Measurements from ENCODE around the gene KTN1.
A peak's percentile ranks its signal among the peaks of the same experiment; 100 is the strongest.

Gene KTN1

DNA sequence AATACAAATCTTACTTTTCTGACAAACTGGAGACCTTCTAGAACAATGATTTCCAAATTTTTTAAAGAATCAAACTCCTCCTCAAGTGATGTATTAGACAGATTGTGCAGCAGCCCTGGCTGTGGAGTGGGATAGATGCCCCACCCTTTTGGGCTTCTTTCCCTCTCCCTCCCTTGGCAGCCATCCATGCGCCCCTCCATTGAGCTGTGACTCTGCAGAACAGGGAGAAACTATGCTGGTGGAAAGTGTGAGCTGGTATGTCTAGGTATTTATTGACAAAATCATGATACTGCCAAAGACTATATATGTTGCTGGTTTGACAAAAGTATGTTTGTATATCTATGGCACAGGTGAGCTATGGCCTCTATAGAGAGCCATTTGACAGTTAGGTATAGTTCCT, 138.5 kb downstream of the KTN1 start:
- DNase-seq = no peak

DNA sequence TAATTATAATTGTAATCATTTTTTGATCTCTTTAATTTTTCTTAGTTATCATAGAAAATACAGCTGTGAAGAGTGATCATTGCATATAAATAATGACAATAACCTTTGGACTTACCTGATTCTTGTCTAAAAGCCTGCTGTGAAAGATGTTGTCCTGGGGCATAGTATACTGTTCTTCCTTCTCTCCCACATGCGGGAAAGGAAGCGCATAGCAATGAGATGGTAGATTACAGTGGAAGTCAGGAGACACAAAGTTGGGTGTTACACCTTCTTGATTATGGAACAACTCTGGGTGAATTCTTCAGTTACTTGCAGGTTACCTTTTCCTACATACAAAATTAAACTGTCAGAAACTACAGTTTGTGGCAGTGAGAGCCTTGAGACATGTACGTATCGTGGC, 140.8 kb downstream of the KTN1 start:
- no peak for DNase-seq

DNA sequence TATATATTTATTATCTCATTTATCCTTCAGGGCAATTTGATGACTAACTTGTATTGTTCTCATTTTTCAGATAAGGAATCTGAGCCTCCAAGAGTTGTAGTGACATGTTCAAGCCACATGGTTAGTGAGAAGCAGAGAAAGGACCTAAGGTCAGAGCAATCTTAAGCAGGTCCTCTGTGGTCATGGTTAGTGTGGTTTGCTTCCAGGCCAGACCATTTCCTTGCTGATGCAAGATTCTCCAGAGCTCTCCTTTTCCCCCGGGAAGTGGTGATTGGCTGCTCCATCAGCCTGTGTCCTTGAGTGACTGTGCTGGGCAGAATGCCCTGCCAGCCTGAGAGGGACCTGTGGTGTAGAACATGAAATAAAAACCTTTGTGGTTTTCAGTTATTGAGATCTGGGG, 141.3 kb downstream of the KTN1 start:
- no peak for DNase-seq

DNA sequence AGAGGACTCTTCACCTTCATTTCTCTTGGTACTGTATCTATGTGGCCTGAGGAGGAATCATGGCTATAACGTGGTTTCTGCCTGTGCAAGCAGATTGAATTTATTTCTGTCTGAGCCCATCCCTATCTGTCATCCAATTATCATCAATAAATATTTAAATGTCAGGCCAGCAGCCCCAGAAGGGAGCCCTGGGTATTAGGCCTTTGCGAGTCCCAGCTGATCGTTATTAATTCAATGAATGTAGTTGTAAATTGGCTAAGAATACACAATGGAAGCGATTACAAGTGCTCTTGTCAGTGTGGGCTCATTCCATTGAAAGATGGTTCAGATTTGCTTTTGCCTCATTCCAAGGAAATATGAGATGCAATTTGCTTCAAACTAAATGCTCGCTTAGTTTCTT, 142.0 kb downstream of the KTN1 start:
- DNase-seq = no peak

DNA sequence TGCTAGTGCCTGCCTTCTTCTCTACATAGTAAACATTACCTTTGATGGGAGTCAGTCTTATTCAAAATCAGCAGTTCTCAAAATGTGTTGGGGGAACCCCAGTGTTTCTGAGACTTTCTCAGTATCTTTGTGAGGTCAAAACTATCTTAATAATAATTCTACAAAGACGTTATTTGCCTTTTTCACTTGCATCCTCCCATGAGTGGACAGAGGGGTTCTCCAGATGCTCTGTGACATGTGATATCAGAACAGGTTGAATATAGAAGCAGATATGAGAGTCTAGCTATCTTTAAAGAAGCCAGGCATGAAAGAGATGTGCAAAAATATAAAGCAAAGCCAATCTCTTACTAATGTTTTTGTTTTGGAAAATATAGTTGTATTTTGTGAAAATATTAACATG, 144.7 kb downstream of the KTN1 start:
- no peak for DNase-seq

DNA sequence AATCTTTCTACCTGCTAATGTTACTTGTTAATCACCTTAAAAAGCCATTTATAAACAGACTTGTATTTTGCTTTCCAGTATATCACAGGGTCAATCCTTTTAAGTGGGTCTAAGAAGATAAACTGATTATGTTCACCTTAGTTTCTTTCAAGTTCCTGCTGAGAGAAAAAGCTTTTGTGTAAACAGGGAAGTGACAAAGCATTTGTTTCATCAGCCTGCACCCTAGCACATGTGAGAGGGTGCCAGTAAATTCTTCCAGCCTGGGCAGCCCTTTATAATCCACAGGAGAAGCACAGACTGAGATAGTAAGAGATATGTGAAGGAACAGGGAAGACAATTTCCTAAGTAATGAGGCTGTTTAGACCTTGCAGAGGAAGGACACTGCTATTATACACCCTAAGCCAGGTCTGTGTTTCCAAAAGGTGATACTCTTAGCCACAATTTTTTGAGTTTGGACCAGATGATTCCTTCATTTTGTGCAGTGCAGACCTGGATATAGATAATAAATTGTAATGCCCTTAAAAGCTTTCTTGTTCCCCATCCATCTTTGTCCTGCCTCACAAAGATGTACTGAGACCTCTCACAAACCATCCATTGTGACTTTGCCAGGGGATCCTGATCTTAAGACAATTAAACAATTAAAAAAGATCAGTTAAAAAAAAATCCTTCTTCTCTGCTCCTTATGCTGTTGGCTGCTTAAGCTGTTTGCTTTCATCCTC, 150.7 kb downstream of the KTN1 start:
- no peak for DNase-seq

DNA sequence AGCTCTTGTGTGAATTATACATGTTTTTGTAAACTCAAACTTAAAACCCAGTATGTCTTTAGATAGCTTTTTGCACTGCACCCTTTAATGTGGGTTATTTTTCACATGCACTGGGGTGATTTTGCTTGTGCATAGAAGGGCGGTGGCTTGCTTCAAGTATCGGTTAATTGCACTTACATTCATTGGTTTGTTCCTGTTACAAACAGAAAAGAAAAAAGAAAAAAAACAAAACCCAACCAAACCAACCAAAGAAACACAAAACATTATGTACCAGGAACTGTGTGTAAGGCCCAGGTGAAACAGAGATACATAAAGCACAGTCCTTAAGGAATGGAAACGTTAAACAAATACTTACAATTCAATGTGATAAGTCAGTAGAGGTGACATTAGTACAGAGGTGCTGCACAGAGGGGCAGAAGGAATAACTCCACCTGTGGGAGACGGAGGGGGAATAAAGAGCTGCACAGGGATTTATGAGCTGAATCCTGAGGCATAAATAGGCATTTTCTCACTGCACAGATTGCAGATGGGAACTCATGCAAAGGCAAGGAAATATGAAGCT, 151.4 kb downstream of the KTN1 start:
- no peak for DNase-seq

DNA sequence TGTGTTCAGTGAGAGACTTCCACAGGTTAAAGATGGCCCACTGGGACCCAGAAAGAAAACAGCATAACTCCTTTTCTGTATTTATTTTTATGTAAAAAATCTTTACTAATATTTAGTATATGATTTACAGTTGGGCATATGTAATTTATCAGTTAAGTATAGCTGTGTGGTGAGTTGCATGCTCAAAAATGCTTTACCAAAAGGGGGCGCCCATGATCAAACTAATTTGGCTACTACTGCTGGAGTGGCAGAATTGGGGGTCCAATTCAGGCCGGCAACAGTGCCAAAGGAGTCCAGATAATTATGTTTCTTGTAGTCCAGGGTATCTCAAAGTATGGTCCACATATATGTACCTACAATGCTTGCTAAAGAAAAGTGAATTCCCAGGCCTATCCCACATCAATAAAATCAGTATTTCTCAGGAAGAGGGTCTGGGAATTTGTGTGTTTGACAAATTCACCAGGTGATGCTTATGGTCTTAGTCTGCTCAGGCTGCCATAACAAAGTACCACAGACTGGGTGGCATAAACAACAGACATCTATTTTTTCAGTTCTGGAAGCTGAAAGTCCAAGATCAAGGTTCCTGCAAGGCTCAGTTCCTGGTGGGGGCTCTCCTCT, 152.0 kb downstream of the KTN1 start:
- peak; percentile 61 for DNase-seq

DNA sequence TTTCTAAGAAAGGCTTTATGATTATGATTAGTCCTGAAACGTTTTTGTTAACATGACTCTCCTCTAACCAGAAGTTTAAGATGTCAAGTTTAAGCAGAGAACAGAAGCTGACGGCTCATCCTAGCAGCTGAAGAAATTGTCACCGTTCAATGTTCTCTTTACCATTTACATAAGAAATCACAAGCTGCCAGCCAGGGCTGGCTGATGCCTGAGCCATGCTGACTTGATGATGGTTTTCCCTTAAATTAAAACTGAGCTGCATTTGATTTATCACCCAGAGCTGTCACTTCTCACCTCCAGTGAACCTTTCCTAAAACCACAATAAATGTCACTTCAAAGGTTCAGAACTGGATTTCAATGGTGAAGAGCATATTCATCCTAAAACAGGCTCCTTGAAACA, 153.6 kb downstream of the KTN1 start:
- no peak for DNase-seq

Data from activated CD4-positive, alpha-beta T cell treated with anti-CD3 and anti-CD28 coated beads, Interleukin-2, Interleukin-6, amounts not matched to agents 100 ng/mL and 50 ng/mL, durations not matched to agents 16 hours and 8 hours (primary cell).